Measurements from ENCODE around the gene SERPINB13. TPM values are rescaled to one million over a fixed set of nuclear protein-coding genes. Genes with fewer than 3 reads are reported as not detected.

SERPINB13 gene
- polyA plus RNA-seq, 2 of the 4 experiments (the other 2 are of a cell fraction), result not detected

- DNase-seq (ENCODE audit: low read depth in 1 of 2, low spot score in 1 of 2), result no peak
- TF ChIP-seq PHF8 (IDR thresholded peaks at IDR 0.05; ENCODE audit: borderline replicate concordance, low read depth), result no peak
- no peak for TF ChIP-seq E2F6 (IDR thresholded peaks at IDR 0.05; ENCODE audit: borderline replicate concordance, low read depth)
- TF ChIP-seq RARB (CRISPR knock-in tag; IDR thresholded peaks at IDR 0.05), result no peak
- no peak for TF ChIP-seq RCOR1 (IDR thresholded peaks at IDR 0.05; ENCODE audit: low read depth, low read length)
- no peak for TF ChIP-seq PBX3 (IDR thresholded peaks at IDR 0.05)
- TF ChIP-seq HES2 (IDR thresholded peaks at IDR 0.05), result no peak
- TF ChIP-seq HEYL (CRISPR knock-in tag; IDR thresholded peaks at IDR 0.05), result no peak
- TF ChIP-seq TFCP2L1 (CRISPR knock-in tag; IDR thresholded peaks at IDR 0.05), result no peak
- no peak overlapping the region for H3K4me2 ChIP-seq
- ChIA-PET CTCF (no interaction called here), POLR2A (no interaction called here)
- no peaks in the 10 kb centered on the region for H3K9me3 ChIP-seq
- WGBS (ENCODE audit: missing lambda C conversion rate), result 13% methylated on average over 1 of the region's 1 CpG
- no peak overlapping the region for H3K27ac ChIP-seq
- no peak for ATAC-seq
- H3K4me3 ChIP-seq, result no peak overlapping the region
- peaks cover 2% of the 10 kb centered on the region; the same call in 1 of the 3 replicates for H3K4me1 ChIP-seq
- no peak for FAIRE-seq
Observed at GRCh38 chr18:63603355-63603754, 16.2 kb downstream of the SERPINB13 start.

- H3K9me3 ChIP-seq, result no peaks in the 10 kb centered on the region
- no peak overlapping the region for H3K4me2 ChIP-seq
- H3K4me3 ChIP-seq, result no peak overlapping the region
- no peak overlapping the region for H3K27ac ChIP-seq
- ChIA-PET CTCF (interaction anchor here (1.4 kb wide), 1 partner anchor 25 kb away, joined by 4 read pairs; no protein-coding TSS in a partner anchor), POLR2A (no interaction called here)
- DNase-seq (ENCODE audit: low read depth in 1 of 2, low spot score in 1 of 2) (no peak), ATAC-seq (no peak), FAIRE-seq (no peak)
- no peak for TF ChIP-seq PHF8 (IDR thresholded peaks at IDR 0.05; ENCODE audit: borderline replicate concordance, low read depth)
- no peak for TF ChIP-seq FOXS1 (CRISPR knock-in tag; IDR thresholded peaks at IDR 0.05)
- TF ChIP-seq POLR2AphosphoS2 (conservative IDR thresholded peaks at IDR 0.05; ENCODE audit: low read length), result no peak
- TF ChIP-seq FOSB (CRISPR knock-in tag; IDR thresholded peaks at IDR 0.05), result no peak
- TF ChIP-seq HEYL (CRISPR knock-in tag; IDR thresholded peaks at IDR 0.05), result no peak
- TF ChIP-seq ZC3H11A (IDR thresholded peaks at IDR 0.05), result no peak
- no peak for TF ChIP-seq RARB (CRISPR knock-in tag; IDR thresholded peaks at IDR 0.05)
- TF ChIP-seq HDAC2 (IDR thresholded peaks at IDR 0.05), result no peak
- no peak for TF ChIP-seq NPAS2 (CRISPR knock-in tag; IDR thresholded peaks at IDR 0.05; ENCODE audit: borderline replicate concordance)
- WGBS (ENCODE audit: missing lambda C conversion rate), result 0% methylated on average over 1 of the region's 1 CpG
- peaks cover 2% of the 10 kb centered on the region; the same call in 1 of the 3 replicates for H3K4me1 ChIP-seq
Observed at GRCh38 chr18:63603772-63604171, 16.6 kb downstream of the SERPINB13 start.

- ChIA-PET POLR2A (no interaction called here), CTCF (interaction anchor here (0.8 to 1.4 kb wide), 3 partner anchors 10 to 73 kb away, joined by 3 to 4 read pairs (median 3); no protein-coding TSS in a partner anchor)
- ATAC-seq, result peak in 1 of 2 experiments; percentile 42; a peak in 2 of 6 replicates
- Histone ChIP-seq H3K4me1 (peaks cover 2% of the 10 kb centered on the region; the same call in 1 of the 3 replicates), H3K9me3 (no peaks in the 10 kb centered on the region), H3K4me3 (no peak overlapping the region), H3K4me2 (no peak overlapping the region), H3K27ac (no peak overlapping the region)
- WGBS (ENCODE audit: missing lambda C conversion rate), result 25% methylated on average over 4 of the region's 4 CpGs
- DNase-seq (ENCODE audit: low read depth in 1 of 2, low spot score in 1 of 2), result peak in 1 of 2 experiments; percentile 16
- no peak for FAIRE-seq
- TF ChIP-seq BHLHE40 (IDR thresholded peaks at IDR 0.05; ENCODE audit: low read depth, low read length), result no peak
- TF ChIP-seq REST (IDR thresholded peaks at IDR 0.05), result no peak
- no peak for TF ChIP-seq CTCF (IDR thresholded peaks at IDR 0.05)
- TF ChIP-seq MAFK (IDR thresholded peaks at IDR 0.05; ENCODE audit: partially characterized antibody), result no peak
- TF ChIP-seq ZSCAN20 (CRISPR knock-in tag; IDR thresholded peaks at IDR 0.05), result no peak
- TF ChIP-seq KDM1A (IDR thresholded peaks at IDR 0.05; ENCODE audit: low read depth), result no peak
- no peak for TF ChIP-seq CBX2 (IDR thresholded peaks at IDR 0.05; ENCODE audit: borderline replicate concordance, low read depth)
- TF ChIP-seq CHD4 (IDR thresholded peaks at IDR 0.05; ENCODE audit: borderline replicate concordance), result no peak
- no peak for TF ChIP-seq RARB (CRISPR knock-in tag; IDR thresholded peaks at IDR 0.05)
- no peak for TF ChIP-seq RCOR1 (IDR thresholded peaks at IDR 0.05; ENCODE audit: low read depth, low read length)
- TF ChIP-seq RAD21 (conservative IDR thresholded peaks at IDR 0.05 in 1 of 2, IDR thresholded peaks at IDR 0.05 in 1 of 2), result no peak
- TF ChIP-seq CHD2 (IDR thresholded peaks at IDR 0.05; ENCODE audit: low read length, partially characterized antibody), result no peak
- no peak for TF ChIP-seq NR3C1 (IDR thresholded peaks at IDR 0.05)
- TF ChIP-seq HOXB5 (CRISPR knock-in tag; IDR thresholded peaks at IDR 0.05), result no peak
Observed at GRCh38 chr18:63604791-63605567, 17.8 kb downstream of the SERPINB13 start.
